MM.1S (cell line): ENCODE data around the gene ELOVL6.

Source experiments
- DNase-seq: peaks from one replicate; pipeline ENCODE4 v3.0.0-alpha.2; 2015
- H2AFZ ChIP-seq: fragments of 300-600 bp; sonication (generic); 2 replicates; pipeline ENCODE4 v1.6.0; 2016; ENCODE audit warnings: antibody characterized with exemption, low read length
- H3F3A ChIP-seq: fragments of 300-600 bp; sonication (generic); 2 replicates; pipeline ENCODE4 v1.6.1; 2016; ENCODE audit warnings: mild to moderate bottlenecking, antibody characterized with exemption, low read length, moderate library complexity, mixed read lengths; ENCODE audit not compliant: insufficient read depth
- H3K27ac ChIP-seq: fragments of 300-600 bp; sonication (generic); 2 replicates; pipeline ENCODE4 v1.5.1; 2016; ENCODE audit warnings: mild to moderate bottlenecking, low read length
- H3K27me3 ChIP-seq: fragments of 300-600 bp; sonication (generic); replicated peaks from 2 replicates; pipeline ENCODE4 v1.6.0; 2016; ENCODE audit warnings: low read length; ENCODE audit not compliant: insufficient read depth
- H3K36me3 ChIP-seq: fragments of 300-600 bp; sonication (generic); replicated peaks from 2 replicates; pipeline ENCODE4 v1.6.1; 2016; ENCODE audit warnings: mild to moderate bottlenecking, low read length, mixed read lengths; ENCODE audit not compliant: insufficient read depth
- H3K4me1 ChIP-seq: fragments of 300-600 bp; sonication (generic); 2 replicates; pipeline ENCODE4 v1.6.1; 2016; ENCODE audit warnings: low read length, mixed read lengths
- H3K4me2 ChIP-seq: fragments of 300-600 bp; sonication (generic); 2 replicates; pipeline ENCODE4 v1.6.0; 2016; ENCODE audit warnings: low read depth, low read length
- H3K4me3 ChIP-seq: fragments of 300-600 bp; sonication (generic); 2 replicates; pipeline ENCODE4 v1.5.1; 2016; ENCODE audit warnings: low read length, mixed read lengths
- H3K79me2 ChIP-seq: fragments of 300-600 bp; sonication (generic); 2 replicates; pipeline ENCODE4 v1.6.1; 2016; ENCODE audit warnings: mixed run types, low read length, mixed read lengths
- H3K9ac ChIP-seq: fragments of 300-600 bp; sonication (generic); 2 replicates; pipeline ENCODE4 v1.6.1; 2016; ENCODE audit warnings: low read length, mixed read lengths
- H3K9me2 ChIP-seq: fragments of 300-600 bp; sonication (generic); replicated peaks from 2 replicates; pipeline ENCODE4 v1.6.1; 2016; ENCODE audit warnings: mild to moderate bottlenecking, low read length, mixed read lengths; ENCODE audit not compliant: insufficient read depth
- H3K9me3 ChIP-seq: fragments of 300-600 bp; sonication (generic); replicated peaks from 2 replicates; pipeline ENCODE4 v1.6.1; 2016; ENCODE audit warnings: mild to moderate bottlenecking, low read length, mixed read lengths; ENCODE audit not compliant: insufficient read depth
- H4K20me1 ChIP-seq: fragments of 300-600 bp; sonication (generic); 2 replicates; pipeline ENCODE4 v1.6.1; 2016; ENCODE audit warnings: mild to moderate bottlenecking, low read length, moderate library complexity, mixed read lengths; ENCODE audit not compliant: insufficient read depth
- CTCF ChIP-seq: fragments of 300-600 bp; sonication (generic); IDR thresholded peaks from 2 replicates; pipeline ENCODE4 v1.5.1; 2016; ENCODE audit warnings: antibody characterized with exemption, low read length, mixed read lengths
- EZH2 ChIP-seq: fragments of 300-600 bp; sonication (generic); optimal IDR thresholded peaks from 2 replicates; pipeline ENCODE3; 2017; ENCODE audit warnings: low read depth, mild to moderate bottlenecking, antibody characterized with exemption, low read length, mixed read lengths
- EZH2phosphoT487 ChIP-seq: fragments of 300-600 bp; sonication (generic); IDR thresholded peaks from 2 replicates; pipeline ENCODE4 v1.6.1; 2018; ENCODE audit warnings: antibody characterized with exemption, low read length

Gene ELOVL6

GRCh38 chr4:110009550-110009949 lies 188.9 kb downstream of the ELOVL6 start:
- TF ChIP-seq EZH2phosphoT487 (no peak), EZH2 (no peak), CTCF (no peak)
- Histone ChIP-seq H3K9me2 (no peaks in the 10 kb centered on the region), H4K20me1 (no peaks in the 10 kb centered on the region), H3K36me3 (no peaks in the 10 kb centered on the region), H3K9ac (no peak overlapping the region), H3F3A (no peaks in the 10 kb centered on the region), H3K4me1 (peaks cover 4% of the 10 kb centered on the region), H2AFZ (no peak overlapping the region), H3K27ac (no peak overlapping the region), H3K27me3 (no peaks in the 10 kb centered on the region), H3K79me2 (no peaks in the 10 kb centered on the region), H3K4me2 (no peak overlapping the region), H3K4me3 (no peak overlapping the region), H3K9me3 (no peaks in the 10 kb centered on the region)
- DNase-seq, result no peak

- no peak for DNase-seq
- Histone ChIP-seq H3K4me1 (peaks cover 4% of the 10 kb centered on the region), H3K9ac (no peak overlapping the region), H3K36me3 (no peaks in the 10 kb centered on the region), H3K9me3 (no peaks in the 10 kb centered on the region), H3F3A (no peaks in the 10 kb centered on the region), H3K27me3 (no peaks in the 10 kb centered on the region), H3K4me3 (no peak overlapping the region), H4K20me1 (no peaks in the 10 kb centered on the region), H3K4me2 (no peak overlapping the region), H3K9me2 (no peaks in the 10 kb centered on the region), H3K27ac (no peak overlapping the region), H2AFZ (no peak overlapping the region), H3K79me2 (no peaks in the 10 kb centered on the region)
- no peak for TF ChIP-seq EZH2
- TF ChIP-seq EZH2phosphoT487, result no peak
- TF ChIP-seq CTCF, result no peak
These were observed 189.9 kb downstream of the ELOVL6 start for GRCh38 chr4:110008540-110008939.

GRCh38 chr4:110007217-110007616 lies 191.2 kb downstream of the ELOVL6 start:
- no peak for TF ChIP-seq EZH2phosphoT487
- no peak for TF ChIP-seq CTCF
- no peak for DNase-seq
- Histone ChIP-seq H3K27me3 (no peaks in the 10 kb centered on the region), H3K36me3 (no peaks in the 10 kb centered on the region), H3K4me1 (peaks cover 4% of the 10 kb centered on the region), H3K79me2 (no peaks in the 10 kb centered on the region), H3K9me2 (no peaks in the 10 kb centered on the region), H4K20me1 (no peaks in the 10 kb centered on the region), H3K4me2 (no peak overlapping the region), H2AFZ (no peak overlapping the region), H3K9me3 (no peaks in the 10 kb centered on the region), H3K27ac (no peak overlapping the region), H3K9ac (no peak overlapping the region), H3K4me3 (no peak overlapping the region), H3F3A (no peaks in the 10 kb centered on the region)
